Ureter (tissue), 1 donor: ENCODE results near the gene NPIPA8. TPM values are rescaled to one million over a fixed set of nuclear protein-coding genes. Genes with fewer than 3 reads are reported as not detected.
"Not testable (repeated sequence)": the region's sequence is repeated elsewhere in the genome, so short reads cannot be mapped to it uniquely, and the experiment has no call there.

Experiments
- DNase-seq: peaks from one replicate; pipeline ENCODE4 v3.0.0-alpha.2; 2020; ENCODE audit warnings: low spot score
- total RNA-seq: library from RNA; stranded (reverse); gene quantifications from one replicate; pipeline ENCODE4 v1.2.4, GENCODE V29; 2023
- donor health status: DM: yes; HTN: yes; CAD: no.

The NPIPA8 gene
- 17.2 TPM for total RNA-seq

GRCh38 chr16:18336636-18337035 is at the start of gene NPIPA8:
Gene NPIPA8 (minus strand): TSS chr16:18336736. CDS start chr16:18332662, 4,074 bp downstream.
- not testable (repeated sequence) for DNase-seq

DNA sequence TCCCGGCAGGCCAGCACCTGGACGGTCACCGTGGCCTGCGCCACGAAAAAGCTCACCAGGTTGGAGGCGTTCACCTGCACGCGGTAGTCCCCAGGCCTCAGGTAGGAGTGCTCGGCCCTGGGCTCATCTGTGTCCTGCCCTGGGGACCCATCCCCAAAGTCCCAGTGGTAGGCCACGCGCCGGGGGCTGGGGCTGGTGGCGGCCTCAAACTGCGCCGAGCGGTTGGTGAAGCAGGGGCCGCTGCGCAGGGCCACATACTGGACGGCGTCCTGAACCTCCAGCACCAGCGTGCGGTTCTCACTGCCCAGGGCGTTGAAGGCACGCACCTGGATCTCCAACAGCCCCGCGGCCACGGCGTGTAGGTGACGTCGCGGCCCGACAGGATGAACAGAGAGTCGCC is 48.7 kb upstream of the NPIPA8 start:
- DNase-seq = not testable (repeated sequence)

- DNase-seq = peak; percentile 29
Measured at GRCh38 chr16:18384869-18385268, 48.3 kb upstream of the NPIPA8 start.

GRCh38 chr16:18384098-18384636 is 47.6 kb upstream of the NPIPA8 start:
- not testable (repeated sequence) for DNase-seq

DNA sequence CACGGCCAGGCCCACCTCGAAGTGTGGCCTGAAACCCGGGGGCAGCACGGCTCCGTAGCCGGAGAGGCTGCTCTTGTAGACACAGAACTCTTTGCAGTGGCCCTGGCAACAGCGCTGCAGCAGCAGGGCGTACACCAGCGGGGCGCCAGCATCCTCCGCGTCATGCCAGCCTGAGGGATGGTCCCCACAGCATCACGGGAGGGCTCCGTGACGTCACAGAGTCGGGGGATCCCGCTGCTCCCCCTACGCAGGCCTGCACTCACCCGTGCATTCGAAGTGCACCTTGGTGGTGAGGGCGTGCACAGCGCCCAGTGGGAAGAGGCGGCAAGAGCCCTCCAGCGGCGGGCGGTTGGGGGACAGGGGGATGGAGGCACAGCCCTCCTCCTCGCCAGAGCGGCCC is 46.2 kb upstream of the NPIPA8 start:
- peak; percentile 23 for DNase-seq

GRCh38 chr16:18347742-18348141 is 11.2 kb upstream of the NPIPA8 start:
- DNase-seq = peak; percentile 26

DNA sequence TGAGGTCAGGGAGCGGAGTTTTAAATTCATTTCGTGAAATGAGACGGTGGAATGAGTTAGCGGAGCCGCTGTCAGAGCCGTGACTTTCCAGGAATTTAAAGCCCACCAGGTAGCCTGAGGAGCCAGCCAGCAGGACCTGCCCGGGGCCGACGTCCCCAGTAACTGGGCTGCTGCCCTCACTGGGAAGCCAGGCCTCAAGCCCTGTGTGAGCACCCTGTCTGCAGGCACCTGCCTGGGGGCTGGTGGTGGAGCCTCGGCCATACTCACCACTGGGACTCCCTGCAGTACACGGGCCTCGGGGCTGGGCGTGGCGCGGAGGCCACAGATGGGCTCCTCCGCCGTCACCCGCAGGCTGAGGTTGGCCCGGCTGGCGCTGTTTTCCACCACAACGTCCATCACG is 10.5 kb upstream of the NPIPA8 start:
- peak; percentile 23 for DNase-seq

DNA sequence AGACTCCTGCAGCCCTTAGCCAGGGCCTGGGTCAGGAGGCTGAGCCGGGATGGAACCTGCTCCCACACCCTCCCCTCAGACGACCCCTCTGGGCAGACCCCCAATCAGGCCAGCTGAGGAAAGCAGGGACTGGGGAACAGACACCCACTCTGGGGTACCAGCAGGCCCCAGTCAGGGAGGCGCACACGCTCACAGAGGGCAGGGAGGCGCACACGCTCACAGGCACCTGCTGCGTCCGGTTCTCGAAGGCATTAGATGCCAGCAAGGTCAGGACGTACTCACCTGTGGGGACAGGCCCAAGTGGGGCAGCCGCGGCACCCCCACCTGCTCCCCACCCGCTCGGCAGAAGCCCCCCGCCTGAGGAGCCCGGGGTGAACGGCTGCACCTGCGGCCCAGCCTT is 8.1 kb upstream of the NPIPA8 start:
- DNase-seq = not testable (repeated sequence)

DNA sequence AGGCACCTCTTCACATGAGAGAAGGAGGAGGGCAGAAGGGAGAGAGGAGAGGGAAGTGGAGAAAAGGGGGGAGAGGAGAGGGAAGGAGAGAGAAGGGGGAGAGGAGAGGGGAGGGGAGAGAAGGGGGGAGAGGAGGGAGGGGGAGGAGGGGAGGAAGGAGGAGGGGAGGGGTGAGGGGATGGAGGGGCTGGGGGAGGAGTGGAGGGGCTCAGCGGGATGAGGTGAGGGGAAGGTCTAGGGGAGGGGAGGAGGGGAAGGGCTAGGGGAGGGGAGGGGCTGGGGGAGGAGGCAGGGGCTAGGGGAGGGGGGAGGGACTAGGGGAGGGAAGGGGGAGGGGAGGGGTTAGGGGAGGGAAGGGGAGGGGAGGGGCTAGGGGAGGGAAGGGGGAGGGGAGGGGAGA is 5.5 kb upstream of the NPIPA8 start:
- not testable (repeated sequence) for DNase-seq

GRCh38 chr16:18341417-18341960 is 5.0 kb upstream of the NPIPA8 start:
- not testable (repeated sequence) for DNase-seq

DNA sequence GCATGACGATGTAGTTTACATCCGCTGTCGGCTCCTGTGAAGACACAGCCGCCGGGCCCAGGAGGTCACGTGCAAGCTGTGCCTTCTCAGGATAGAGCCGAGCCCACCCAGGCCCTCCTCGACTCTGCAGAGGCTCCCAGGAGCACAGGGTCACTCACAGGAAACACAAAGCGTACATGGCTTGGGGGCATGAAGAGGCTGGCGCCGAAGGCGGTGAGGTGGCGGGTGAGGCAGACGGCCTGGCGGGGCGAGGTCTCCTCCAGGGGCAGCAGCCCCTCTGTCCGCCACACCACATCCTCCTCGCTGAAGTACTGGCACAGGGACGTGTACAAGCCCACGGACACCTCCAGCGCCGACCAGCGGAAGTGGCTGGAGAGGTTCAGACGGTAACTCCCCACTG is 2.7 kb upstream of the NPIPA8 start:
- peak; percentile 15 for DNase-seq

GRCh38 chr16:18311811-18312210 is 24.7 kb downstream of the NPIPA8 start:
- not testable (repeated sequence) for DNase-seq

- DNase-seq = not testable (repeated sequence)
Measured at GRCh38 chr16:18309159-18309558, 27.4 kb downstream of the NPIPA8 start.

DNA sequence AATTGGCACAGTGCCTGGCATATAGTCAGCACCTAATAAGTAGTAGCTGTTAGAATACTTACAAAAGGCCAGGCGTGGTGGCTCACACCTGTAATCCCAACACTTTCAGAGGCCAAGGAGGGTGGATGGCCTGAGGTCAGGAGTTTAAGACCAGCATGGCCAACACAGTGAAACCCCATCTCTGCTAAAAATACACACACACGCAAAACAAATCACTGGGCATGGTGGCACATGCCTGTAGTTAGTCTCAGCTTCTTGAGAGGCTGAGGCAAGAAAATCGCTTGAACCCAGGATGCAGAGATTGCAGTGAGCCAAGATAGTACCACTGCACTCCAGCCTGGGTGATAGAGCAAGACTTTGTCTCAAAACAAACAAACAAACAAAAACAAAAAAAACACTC is 29.3 kb downstream of the NPIPA8 start:
- DNase-seq = not testable (repeated sequence)

GRCh38 chr16:18306066-18306465 is 30.5 kb downstream of the NPIPA8 start:
- DNase-seq = not testable (repeated sequence)

GRCh38 chr16:18303059-18303706 is 33.4 kb downstream of the NPIPA8 start:
- DNase-seq = not testable (repeated sequence)

DNA sequence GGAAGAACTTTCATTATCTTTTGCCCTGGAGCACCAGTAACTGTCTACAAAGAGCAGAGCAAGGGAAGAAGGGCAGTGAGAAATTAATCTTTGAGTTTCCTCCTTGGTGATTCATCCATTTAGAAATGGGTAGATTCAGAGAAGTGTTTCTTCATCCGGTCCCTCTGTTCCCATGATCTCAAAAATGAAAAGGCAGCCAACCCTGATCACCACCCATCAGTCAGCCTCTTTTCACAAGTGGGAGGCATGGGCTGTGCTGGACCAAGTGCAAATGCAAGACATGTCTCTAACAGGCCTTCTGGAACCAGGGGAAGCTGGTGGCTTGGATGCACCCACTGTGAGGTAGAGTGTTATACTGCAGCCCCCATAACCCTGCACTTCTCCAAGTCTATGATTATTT is 38.8 kb downstream of the NPIPA8 start:
- not testable (repeated sequence) for DNase-seq

DNA sequence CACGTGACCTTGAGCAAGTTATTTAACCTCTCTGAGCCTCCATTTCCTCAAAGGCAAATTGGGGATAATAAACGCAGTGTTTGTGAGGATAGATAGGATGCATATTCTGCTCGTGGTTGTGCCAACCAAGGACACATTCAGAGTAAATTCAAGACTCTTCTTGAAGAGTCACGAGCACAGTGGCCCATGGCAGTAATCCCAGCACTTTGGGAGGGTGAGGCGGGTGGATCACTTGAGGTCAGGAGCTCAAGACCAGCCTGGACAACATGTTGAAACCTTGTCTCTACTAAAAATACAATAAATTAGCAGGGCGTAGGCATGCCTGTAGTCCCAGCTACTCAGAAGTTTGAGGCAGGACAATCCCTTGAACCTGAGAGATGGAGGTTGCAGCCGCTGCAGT is 39.6 kb downstream of the NPIPA8 start:
- not testable (repeated sequence) for DNase-seq

- not testable (repeated sequence) for DNase-seq
Measured at GRCh38 chr16:18294371-18294770, 42.2 kb downstream of the NPIPA8 start.

- not testable (repeated sequence) for DNase-seq
Measured at GRCh38 chr16:18293337-18293956, 43.1 kb downstream of the NPIPA8 start.

GRCh38 chr16:18290959-18291358 is 45.6 kb downstream of the NPIPA8 start:
- DNase-seq = not testable (repeated sequence)

DNA sequence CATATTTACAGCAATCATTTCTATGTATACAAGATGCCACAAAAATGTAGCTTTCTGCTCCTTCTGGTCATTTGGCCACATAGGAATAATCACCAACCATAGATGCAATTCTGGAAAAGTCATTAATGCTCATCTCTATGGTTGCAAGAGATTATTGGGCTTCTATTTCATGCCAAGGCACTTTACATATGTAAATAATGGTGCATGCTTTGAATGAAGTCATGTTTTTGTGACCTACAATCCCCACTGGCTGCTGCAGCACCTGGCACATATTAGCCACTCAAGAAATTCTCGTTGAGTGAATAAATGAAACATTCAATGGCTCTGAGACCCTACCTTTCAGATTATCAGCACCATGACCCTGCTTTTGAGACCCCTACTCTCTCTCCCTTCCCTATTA is 50.2 kb downstream of the NPIPA8 start:
- not testable (repeated sequence) for DNase-seq

- not testable (repeated sequence) for DNase-seq
Measured at GRCh38 chr16:18280319-18280718, 56.2 kb downstream of the NPIPA8 start.
